ENCODE data around the gene SMC3.

SMC3 gene

DNA sequence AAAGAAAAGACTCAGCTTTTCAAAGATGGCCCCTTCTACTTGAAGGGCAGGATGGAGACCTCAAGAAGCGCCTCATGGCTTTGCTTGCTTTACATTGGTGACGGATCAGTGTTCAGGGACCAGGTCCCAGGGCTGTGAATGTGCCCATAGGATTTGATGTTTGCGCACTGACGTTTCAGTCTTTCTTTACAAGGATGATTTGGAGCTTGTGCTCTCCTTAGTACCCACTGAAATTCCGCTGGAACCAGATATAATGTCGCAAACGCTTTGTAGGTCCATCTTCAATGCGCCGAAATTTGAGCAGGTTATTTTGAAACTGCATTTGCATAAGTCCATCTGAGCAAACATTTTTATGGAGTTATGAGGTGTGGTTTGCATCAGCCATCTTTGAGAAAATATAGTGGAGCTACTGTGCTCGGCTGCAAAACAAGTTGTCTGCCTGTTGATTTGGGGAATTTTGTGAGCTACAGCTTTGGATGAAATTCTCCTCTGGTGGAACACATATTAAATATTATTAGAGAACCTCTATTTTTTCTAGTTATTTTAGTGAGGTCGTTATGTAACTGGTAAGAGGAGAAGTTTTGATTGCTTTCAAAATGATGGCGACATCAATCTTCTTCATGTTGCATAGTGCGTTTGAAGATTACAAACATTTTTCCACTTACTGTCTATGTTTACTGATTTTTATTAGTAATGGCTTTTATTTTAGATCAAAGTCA is 79.1 kb downstream of the SMC3 start:
- Mint-ChIP-seq H3K9me3 (no peaks in the 10 kb centered on the region), H3K4me1 (peaks cover 60% of the 10 kb centered on the region), H3K4me3 (peak overlapping the region; percentile 52 to 63 (median 62)), H3K27me3 (ENCODE audit: low read depth) (peaks cover 87% of the 10 kb centered on the region), H3K27ac (no peak overlapping the region), H3K36me3 (ENCODE audit: low read depth) (no peaks in the 10 kb centered on the region)
- TF ChIP-seq, protein P1, sequence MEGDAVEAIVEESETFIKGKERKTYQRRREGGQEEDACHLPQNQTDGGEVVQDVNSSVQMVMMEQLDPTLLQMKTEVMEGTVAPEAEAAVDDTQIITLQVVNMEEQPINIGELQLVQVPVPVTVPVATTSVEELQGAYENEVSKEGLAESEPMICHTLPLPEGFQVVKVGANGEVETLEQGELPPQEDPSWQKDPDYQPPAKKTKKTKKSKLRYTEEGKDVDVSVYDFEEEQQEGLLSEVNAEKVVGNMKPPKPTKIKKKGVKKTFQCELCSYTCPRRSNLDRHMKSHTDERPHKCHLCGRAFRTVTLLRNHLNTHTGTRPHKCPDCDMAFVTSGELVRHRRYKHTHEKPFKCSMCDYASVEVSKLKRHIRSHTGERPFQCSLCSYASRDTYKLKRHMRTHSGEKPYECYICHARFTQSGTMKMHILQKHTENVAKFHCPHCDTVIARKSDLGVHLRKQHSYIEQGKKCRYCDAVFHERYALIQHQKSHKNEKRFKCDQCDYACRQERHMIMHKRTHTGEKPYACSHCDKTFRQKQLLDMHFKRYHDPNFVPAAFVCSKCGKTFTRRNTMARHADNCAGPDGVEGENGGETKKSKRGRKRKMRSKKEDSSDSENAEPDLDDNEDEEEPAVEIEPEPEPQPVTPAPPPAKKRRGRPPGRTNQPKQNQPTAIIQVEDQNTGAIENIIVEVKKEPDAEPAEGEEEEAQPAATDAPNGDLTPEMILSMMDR (IDR thresholded peaks at IDR 0.05; ENCODE audit: unreplicated experiment in 3 of 3) = no peak

DNA sequence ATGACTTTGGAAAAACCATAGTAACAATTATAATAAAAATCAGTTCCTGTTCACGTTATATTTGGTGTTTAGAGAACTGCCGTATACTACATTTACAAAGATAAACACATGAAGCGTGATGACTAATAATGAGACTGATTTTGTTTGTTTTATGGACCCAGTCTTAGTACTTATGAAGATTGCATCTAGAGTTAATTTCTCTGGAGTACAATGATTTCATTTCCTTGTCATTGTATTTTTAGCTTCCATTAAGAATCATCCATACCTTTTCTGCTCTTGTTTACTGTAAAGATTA is 79.6 kb downstream of the SMC3 start:
- H3K4me1 Mint-ChIP-seq = peaks cover 62% of the 10 kb centered on the region
- H3K4me3 Mint-ChIP-seq = no peak overlapping the region
- H3K36me3 Mint-ChIP-seq (ENCODE audit: low read depth) = no peaks in the 10 kb centered on the region
- TF ChIP-seq, protein P1 (IDR thresholded peaks at IDR 0.05; ENCODE audit: unreplicated experiment in 3 of 3) = no peak
- no peaks in the 10 kb centered on the region for H3K9me3 Mint-ChIP-seq
- H3K27me3 Mint-ChIP-seq (ENCODE audit: low read depth) = peaks cover 84% of the 10 kb centered on the region
- no peak overlapping the region for H3K27ac Mint-ChIP-seq

DNA sequence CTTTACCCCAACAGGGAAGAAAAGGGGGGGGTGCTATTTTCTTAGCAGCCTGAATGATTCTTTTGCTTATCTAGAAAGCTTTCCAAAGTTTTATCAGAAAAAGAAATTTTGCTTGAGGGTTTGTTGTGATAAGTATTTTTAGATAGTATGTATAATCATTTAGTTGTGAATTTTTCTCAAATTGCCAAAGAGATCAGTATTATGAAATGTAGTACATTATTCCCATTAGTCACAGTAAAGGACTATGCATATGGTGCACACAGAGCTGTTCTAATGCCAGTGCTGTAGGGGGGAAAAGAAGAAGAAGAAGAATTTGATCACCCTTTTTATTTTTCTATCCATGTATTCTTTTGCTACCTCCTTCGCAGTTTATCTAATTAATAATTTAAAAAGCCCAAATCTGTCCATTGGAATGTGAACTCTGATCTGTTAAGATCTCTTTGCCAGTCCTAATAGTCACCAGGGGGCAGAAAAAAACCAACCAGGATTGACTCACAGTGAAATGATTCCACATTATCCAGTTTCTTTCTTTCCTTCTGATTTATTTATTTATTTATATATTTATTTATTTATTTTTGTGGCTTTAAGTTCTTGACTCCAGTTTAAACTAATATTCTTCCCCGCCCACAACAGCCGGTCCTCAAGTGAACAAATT is 81.3 kb downstream of the SMC3 start:
- Mint-ChIP-seq H3K9me3 (no peaks in the 10 kb centered on the region), H3K4me1 (peaks cover 49% of the 10 kb centered on the region), H3K36me3 (ENCODE audit: low read depth) (no peaks in the 10 kb centered on the region)

DNA sequence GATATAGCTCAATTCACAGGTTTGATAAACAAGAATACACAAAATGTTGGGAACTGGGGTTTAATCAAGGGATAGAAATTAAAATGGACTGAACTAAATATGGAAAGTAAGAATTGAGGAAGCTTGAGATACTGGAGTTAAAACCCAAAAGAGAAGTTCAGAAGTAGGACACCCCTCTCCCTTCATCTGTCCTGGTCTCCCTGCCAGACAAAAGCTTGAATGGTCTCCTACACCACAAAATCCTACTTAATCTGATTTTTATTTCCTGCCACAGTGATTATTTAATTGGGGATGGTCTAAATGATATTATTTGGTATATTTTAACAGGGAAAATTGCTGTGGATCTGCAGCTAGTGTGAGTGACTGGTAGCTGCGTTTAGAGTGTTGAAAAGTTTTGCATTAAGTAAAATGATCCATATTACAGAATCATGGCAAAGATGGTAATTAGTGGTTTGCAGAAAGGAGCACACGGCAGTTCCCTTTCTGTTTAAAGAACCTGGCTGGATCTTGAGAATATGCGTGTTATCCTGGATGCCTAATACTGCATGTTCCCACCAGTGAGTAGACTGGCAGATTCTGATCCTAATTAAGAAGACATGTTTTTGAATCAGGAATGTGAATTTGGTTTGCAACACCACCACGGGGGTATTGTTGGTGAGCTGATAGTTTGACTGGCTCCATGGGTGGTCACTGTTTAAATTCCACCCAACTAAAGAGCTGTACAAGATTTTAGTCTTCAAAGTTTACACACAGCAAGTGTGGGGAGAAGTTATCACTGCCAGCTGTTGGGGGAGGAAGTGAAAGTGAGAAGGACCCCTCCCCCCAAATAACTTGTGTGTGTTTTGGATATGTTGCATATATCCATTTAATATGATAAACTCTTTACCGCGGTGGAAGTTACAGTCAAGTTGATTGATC is 82.1 kb downstream of the SMC3 start:
- Mint-ChIP-seq H3K27me3 (ENCODE audit: low read depth) (peaks cover 74% of the 10 kb centered on the region), H3K27ac (peak overlapping the region in 2 of 3 experiments; percentile 13 to 44), H3K4me1 (peaks cover 48% of the 10 kb centered on the region), H3K4me3 (no peak overlapping the region), H3K9me3 (no peaks in the 10 kb centered on the region), H3K36me3 (ENCODE audit: low read depth) (no peaks in the 10 kb centered on the region)
- TF ChIP-seq, protein P1 (IDR thresholded peaks at IDR 0.05; ENCODE audit: unreplicated experiment in 3 of 3) = no peak

More for the DNA sequence above, 81.3 kb downstream of the SMC3 start:
- Mint-ChIP-seq H3K4me3 (no peak overlapping the region), H3K27me3 (ENCODE audit: low read depth) (peaks cover 77% of the 10 kb centered on the region), H3K27ac (no peak overlapping the region)
- TF ChIP-seq, protein P1 (IDR thresholded peaks at IDR 0.05; ENCODE audit: unreplicated experiment in 3 of 3) = no peak

DNA sequence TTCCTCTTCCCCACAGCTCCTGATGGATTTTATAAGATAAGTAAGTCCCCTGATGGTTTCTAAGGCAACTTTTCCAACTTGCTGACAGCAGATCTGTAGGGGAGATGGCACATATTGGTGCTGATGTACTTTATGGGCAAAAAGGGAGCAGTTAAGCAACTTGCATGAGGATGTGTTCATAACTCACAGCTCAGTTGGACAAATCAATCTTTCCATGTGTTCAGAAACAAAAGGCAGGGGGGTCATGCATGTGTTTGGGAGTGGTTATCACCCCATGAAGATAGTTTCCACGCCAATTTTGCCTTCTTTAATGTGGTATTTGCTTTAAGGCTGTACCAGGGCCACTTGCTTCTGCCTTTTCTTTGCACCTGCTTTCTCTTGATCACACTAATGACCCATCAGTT is 82.8 kb downstream of the SMC3 start:
- H3K4me3 Mint-ChIP-seq = no peak overlapping the region
- H3K9me3 Mint-ChIP-seq = no peaks in the 10 kb centered on the region
- TF ChIP-seq, protein P1 (IDR thresholded peaks at IDR 0.05; ENCODE audit: unreplicated experiment in 3 of 3) = no peak
- H3K27ac Mint-ChIP-seq = peak overlapping the region in 2 of 3 experiments; percentile 13 to 44
- H3K27me3 Mint-ChIP-seq (ENCODE audit: low read depth) = peaks cover 67% of the 10 kb centered on the region
- H3K4me1 Mint-ChIP-seq = peaks cover 45% of the 10 kb centered on the region
- no peaks in the 10 kb centered on the region for H3K36me3 Mint-ChIP-seq (ENCODE audit: low read depth)

Measured in nephron (organoid).